Liver (tissue), 9 donors: ENCODE measurements around the gene CFAP77. TPM values are rescaled to one million over a fixed set of nuclear protein-coding genes. Genes with fewer than 3 reads are reported as not detected.

ENCODE experiments used
- DNase-seq: peaks from one replicate; pipeline ENCODE4 v3.0.0-alpha.2; 2017; ENCODE audit warnings: low spot score
- H3K27ac ChIP-seq, 2 donors: one replicate each; pipeline ENCODE4 v1.7.0; 2013; ENCODE audit warnings: inconsistent platforms in 2 of 2, low read length in 2 of 2, control low read depth in 1 of 2, low read depth in 1 of 2, mild to moderate bottlenecking in 1 of 2
- H3K27me3 ChIP-seq, 4 donors: one replicate each; pipeline versions ENCODE4 v1.6.1 to v1.7.0; 2013; ENCODE audit warnings: low read length in 3 of 4, inconsistent platforms in 1 of 4, mild to moderate bottlenecking in 1 of 4, moderate library complexity in 1 of 4; ENCODE audit not compliant: control insufficient read depth in 4 of 4, insufficient read depth in 4 of 4
- H3K36me3 ChIP-seq, 4 donors: one replicate each; pipeline versions ENCODE4 v1.6.1 to v1.7.0; 2013; ENCODE audit warnings: low read length in 3 of 4, mild to moderate bottlenecking in 3 of 4, low read depth in 1 of 4, moderate library complexity in 1 of 4; ENCODE audit not compliant: control insufficient read depth in 4 of 4, insufficient read depth in 3 of 4
- H3K4me1 ChIP-seq, 4 donors: one replicate each; pipeline versions ENCODE4 v1.6.1 to v1.7.0; 2013; ENCODE audit warnings: low read length in 3 of 4, mild to moderate bottlenecking in 3 of 4, moderate library complexity in 1 of 4; ENCODE audit not compliant: control insufficient read depth in 4 of 4, insufficient read depth in 4 of 4
- H3K4me3 ChIP-seq, 3 donors: one replicate each; pipeline versions ENCODE4 v1.6.1 to v1.7.0; 2013; ENCODE audit warnings: low read length in 3 of 3, control low read depth in 1 of 3, low read depth in 1 of 3, mild to moderate bottlenecking in 1 of 3
- H3K9ac ChIP-seq, 2 donors: one replicate each; pipeline ENCODE4 v1.7.0; 2013; ENCODE audit warnings: low read length in 2 of 2, mild to moderate bottlenecking in 2 of 2, moderate library complexity in 2 of 2, control low read depth in 1 of 2, low read depth in 1 of 2
- H3K9me3 ChIP-seq, 4 donors: one replicate each; pipeline versions ENCODE4 v1.6.1 to v1.7.0; 2013; ENCODE audit warnings: low read length in 3 of 4; ENCODE audit not compliant: control insufficient read depth in 4 of 4
- ATF3 ChIP-seq: IDR thresholded peaks from 2 replicates; pipeline ENCODE4 v1.6.1; 2016; ENCODE audit warnings: antibody characterized with exemption
- CTCF ChIP-seq: fragments of 150-350 bp; IDR thresholded peaks from 2 replicates; pipeline ENCODE4 v1.5.1; 2017; ENCODE audit warnings: improper control_type of control experiment, low read depth, low read length; ENCODE audit not compliant: missing input control
- EGR1 ChIP-seq, 2 donors: IDR thresholded peaks; 2 replicates each; pipeline ENCODE4 v1.6.1; 2016 to 2018; ENCODE audit warnings: antibody characterized with exemption in 2 of 2, low read depth in 2 of 2
- FOXA1 ChIP-seq: IDR thresholded peaks from 2 replicates; pipeline ENCODE4 v1.6.1; 2016; ENCODE audit warnings: antibody characterized with exemption
- FOXA2 ChIP-seq: IDR thresholded peaks from 2 replicates; pipeline ENCODE4 v1.6.1; 2016; ENCODE audit warnings: antibody characterized with exemption
- GABPA ChIP-seq, 2 donors: IDR thresholded peaks in 1 of 2; conservative IDR thresholded peaks in 1 of 2; 2 replicates each; pipeline ENCODE4 v1.6.1; 2016; ENCODE audit warnings: antibody characterized with exemption in 2 of 2, mild to moderate bottlenecking in 1 of 2, moderate library complexity in 1 of 2
- HNF4A ChIP-seq, 2 donors: conservative IDR thresholded peaks; 2 replicates each; pipeline ENCODE4 v1.6.1; 2016; ENCODE audit warnings: antibody characterized with exemption in 2 of 2, mild to moderate bottlenecking in 2 of 2
- HNF4G ChIP-seq: IDR thresholded peaks from 2 replicates; pipeline ENCODE4 v1.6.1; 2016; ENCODE audit warnings: antibody characterized with exemption
- JUND ChIP-seq, 2 donors: IDR thresholded peaks; 2 replicates each; pipeline ENCODE4 v1.6.1; 2016; ENCODE audit warnings: antibody characterized with exemption in 2 of 2
- NR2F2 ChIP-seq: IDR thresholded peaks from 2 replicates; pipeline ENCODE4 v1.6.1; 2016; ENCODE audit warnings: antibody characterized with exemption
- RAD21 ChIP-seq, 2 donors: IDR thresholded peaks; 2 replicates each; pipeline ENCODE4 v1.6.1; 2016; ENCODE audit warnings: antibody characterized with exemption in 2 of 2, mild to moderate bottlenecking in 2 of 2
- REST ChIP-seq: IDR thresholded peaks from 2 replicates; pipeline ENCODE4 v1.6.1; 2016; ENCODE audit warnings: antibody characterized with exemption, mild to moderate bottlenecking
- RXRA ChIP-seq, 2 donors: IDR thresholded peaks; 2 replicates each; pipeline ENCODE4 v1.6.1; 2017 to 2018; ENCODE audit warnings: antibody characterized with exemption in 2 of 2, mild to moderate bottlenecking in 1 of 2
- SP1 ChIP-seq: IDR thresholded peaks from 2 replicates; pipeline ENCODE4 v1.6.1; 2018; ENCODE audit warnings: antibody characterized with exemption, mild to moderate bottlenecking
- TAF1 ChIP-seq: conservative IDR thresholded peaks from 2 replicates; pipeline ENCODE4 v1.6.1; 2016; ENCODE audit warnings: antibody characterized with exemption, mild to moderate bottlenecking
- YY1 ChIP-seq: IDR thresholded peaks from 2 replicates; pipeline ENCODE4 v1.6.1; 2016; ENCODE audit warnings: antibody characterized with exemption, mild to moderate bottlenecking
- ZBTB33 ChIP-seq: IDR thresholded peaks from 2 replicates; pipeline ENCODE4 v1.6.1; 2016; ENCODE audit warnings: antibody characterized with exemption
- WGBS: extraction: QIAGEN DNeasy Blood & Tissue Kit; methylation state at CpG from one replicate; pipeline ENCODE4 v1.1.7; 2013; 5-methylcytosine and 5-hydroxymethylcytosine counted together
- polyA plus RNA-seq, 2 donors: library from polyadenylated mRNA; stranded (reverse) in 1 of 2; unstranded in 1 of 2; fragments of 200-250 nt in 1 of 2; fragments of >200 nt in 1 of 2; fragmentation: Nextera tagmentation in 1 of 2; extraction: Ambion mirVana in 1 of 2; gene quantifications; one replicate each; pipeline versions ENCODE4 v1.2.1 to v1.2.3, GENCODE V29; 2013 to 2015
- total RNA-seq, 2 donors: library from RNA; depleted of rRNA; stranded (reverse); fragments of >200 nt; gene quantifications; one replicate each; pipeline ENCODE4 v1.2.3, GENCODE V29; 2014
- donor health status: healthy.
- donor health status: healthy.
- donor health status: healthy.
- donor health status: healthy.
- donor health status: healthy.

CFAP77 gene
- total and polyA plus RNA-seq, 4 donors: not detected

- no peak for TF ChIP-seq HNF4A (conservative IDR thresholded peaks at IDR 0.05)
- no peak for TF ChIP-seq ZBTB33
- TF ChIP-seq NR2F2: no peak
- no peak for TF ChIP-seq EGR1 (IDR thresholded peaks at IDR 0.05; ENCODE audit: low read depth in 2 of 2)
- no peaks in the 10 kb centered on the region for H3K9me3 ChIP-seq
- WGBS: 73% methylated on average over 3 of the region's 3 CpGs
Measured at GRCh38 chr9:132365986-132366385, 44.0 kb upstream of the CFAP77 start.

GRCh38 chr9:132366481-132366880 lies 43.5 kb upstream of the CFAP77 start:
- Histone ChIP-seq H3K27me3 (no peaks in the 10 kb centered on the region), H3K4me3 (no peak overlapping the region), H3K36me3 (no peaks in the 10 kb centered on the region), H3K9me3 (no peaks in the 10 kb centered on the region), H3K4me1 (no peaks in the 10 kb centered on the region), H3K9ac (no peak overlapping the region), H3K27ac (no peak overlapping the region)
- 92% methylated on average over 4 of the region's 4 CpGs for WGBS
- no peak for DNase-seq
- TF ChIP-seq CTCF: no peak
- no peak for TF ChIP-seq HNF4A (conservative IDR thresholded peaks at IDR 0.05)
- TF ChIP-seq SP1: no peak
- TF ChIP-seq FOXA2: no peak
- TF ChIP-seq ZBTB33: no peak
- no peak for TF ChIP-seq EGR1 (IDR thresholded peaks at IDR 0.05; ENCODE audit: low read depth in 2 of 2)
- no peak for TF ChIP-seq RXRA (IDR thresholded peaks at IDR 0.05)
- no peak for TF ChIP-seq REST
- TF ChIP-seq FOXA1: no peak
- no peak for TF ChIP-seq JUND (IDR thresholded peaks at IDR 0.05)
- no peak for TF ChIP-seq HNF4G
- no peak for TF ChIP-seq TAF1
- no peak for TF ChIP-seq NR2F2
- no peak for TF ChIP-seq GABPA (IDR thresholded peaks at IDR 0.05 in 1 of 2, conservative IDR thresholded peaks at IDR 0.05 in 1 of 2)
- TF ChIP-seq ATF3: no peak
- TF ChIP-seq RAD21 (IDR thresholded peaks at IDR 0.05): no peak
- no peak for TF ChIP-seq YY1

More at GRCh38 chr9:132365986-132366385, 44.0 kb upstream of the CFAP77 start:
- no peak overlapping the region for H3K9ac ChIP-seq
- no peak overlapping the region for H3K4me3 ChIP-seq
- H3K27me3 ChIP-seq: no peaks in the 10 kb centered on the region
- no peak overlapping the region for H3K27ac ChIP-seq
- H3K36me3 ChIP-seq: no peaks in the 10 kb centered on the region
- H3K4me1 ChIP-seq: no peaks in the 10 kb centered on the region
- no peak for DNase-seq
